Mucosa of descending colon (tissue), 3 donors: ENCODE results near the gene SOHLH1. TPM values are rescaled to one million over a fixed set of nuclear protein-coding genes. Genes with fewer than 3 reads are reported as not detected.
"Not testable (repeated sequence)": the region's sequence is repeated elsewhere in the genome, so short reads cannot be mapped to it uniquely, and the experiment has no call there.

ENCODE experiments used
- ATAC-seq: fragments of 200-7000 bp; cut with Tn5 transposase; one replicate; pipeline ENCODE4 v1.9.1; 2020; ENCODE audit warnings: mild to moderate bottlenecking, moderate library complexity
- DNase-seq, 3 donors: peaks; one replicate each; pipeline ENCODE4 v3.0.0-alpha.2; 2020
- H3K36me3 ChIP-seq: fragments of 200-600 bp; one replicate; pipeline ENCODE4 v1.8.0; 2021; ENCODE audit warnings: low read depth, mild to moderate bottlenecking
- H3K4me1 ChIP-seq: fragments of 200-600 bp; one replicate; pipeline ENCODE4 v1.8.0; 2021; ENCODE audit warnings: low read depth, mild to moderate bottlenecking
- H3K4me3 ChIP-seq: fragments of 200-600 bp; one replicate; pipeline ENCODE4 v1.8.0; 2021; ENCODE audit warnings: mild to moderate bottlenecking
- H3K9me3 ChIP-seq: fragments of 200-600 bp; one replicate; pipeline ENCODE4 v1.8.0; 2021; ENCODE audit warnings: mild to moderate bottlenecking
- CTCF ChIP-seq: fragments of 200-600 bp; IDR thresholded peaks from one replicate; pipeline ENCODE4 v1.8.0; 2022; ENCODE audit warnings: antibody characterized with exemption, mild to moderate bottlenecking
- intact Hi-C, 2 donors: fragments of 100-400 bp; cut with DNase I in 1 of 2; cut with micrococcal nuclease in 1 of 2; formaldehyde crosslinking; loops; one replicate each; pipeline versions ENCODE4 v1.11.0 to v1.11.1; 2022; cut with DNase I, micrococcal nuclease
- total RNA-seq, 3 donors: library from RNA; stranded (reverse); fragmentation: NEBNext Ultra II Directional in 2 of 3; extraction: Animal tissue kit (Norgen Biotek cat#: 25700) in 2 of 3; gene quantifications; one replicate each; pipeline versions ENCODE4 v1.2.1 to v1.2.4, GENCODE V29; 2021 to 2023
- donor health status: DM: no; HTN: no; CAD: no; lungs with moderate emphysema.
- donor health status: DM: no; HTN: no; CAD: no.
- donor health status: DM: no; HTN: yes; CAD: no.

The SOHLH1 gene
- total RNA-seq, 3 donors from 2014 or later = not detected

DNA sequence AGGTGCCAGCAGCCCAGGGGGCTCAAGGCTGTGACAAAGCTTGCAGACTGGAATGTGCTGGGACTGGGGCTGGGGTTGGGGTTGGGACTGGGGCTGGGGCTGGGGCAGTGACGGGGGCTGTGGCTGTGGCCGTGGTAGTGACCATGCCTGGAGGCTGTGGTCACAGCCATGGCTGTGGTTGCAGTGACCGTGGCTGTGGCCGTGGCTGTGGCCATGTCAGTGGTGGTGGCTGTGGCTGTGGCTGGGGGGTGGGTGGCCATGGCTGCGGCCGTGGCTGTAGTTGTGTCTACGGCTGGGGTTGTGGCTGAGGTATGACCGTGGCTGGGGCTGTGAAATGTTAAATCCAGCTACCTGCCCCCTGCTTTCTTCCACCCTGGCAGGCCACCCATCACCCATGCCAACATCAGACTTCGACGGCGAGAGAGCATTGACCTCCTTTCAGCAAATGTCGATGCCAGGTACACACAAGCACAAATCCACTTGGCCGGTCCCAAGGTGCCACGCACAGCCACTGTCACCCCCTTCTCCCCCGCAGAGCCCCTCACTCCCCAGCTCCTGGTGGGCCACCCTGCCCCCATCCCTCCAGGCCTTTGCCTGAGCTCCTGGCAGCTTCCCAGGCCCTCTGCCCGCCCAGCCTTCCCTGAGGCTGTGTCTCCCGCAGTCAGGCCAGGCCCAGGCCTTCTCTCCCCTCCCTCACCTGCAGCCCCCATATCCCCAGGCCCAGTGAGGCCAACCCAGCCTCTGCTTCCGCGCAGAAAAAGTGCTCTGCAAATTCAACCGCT is 20.9 kb downstream of the SOHLH1 start:
- DNase-seq = no peak
- no peaks in the 10 kb centered on the region for H3K9me3 ChIP-seq
- no peaks in the 10 kb centered on the region for H3K36me3 ChIP-seq
- intact Hi-C loops = no loop called here
- no peaks in the 10 kb centered on the region for H3K4me1 ChIP-seq
- no peak for TF ChIP-seq CTCF
- H3K4me3 ChIP-seq = no peak overlapping the region
- no peak for ATAC-seq

GRCh38 chr9:135677641-135678168 is 21.6 kb downstream of the SOHLH1 start:
- Histone ChIP-seq H3K4me1 (no peaks in the 10 kb centered on the region), H3K4me3 (no peak overlapping the region), H3K9me3 (no peaks in the 10 kb centered on the region), H3K36me3 (no peaks in the 10 kb centered on the region)
- intact Hi-C loops = no loop called here
- TF ChIP-seq CTCF = no peak
- ATAC-seq (no peak), DNase-seq (no peak)

- DNase-seq = no peak
- intact Hi-C loops = no loop called here
- Histone ChIP-seq H3K4me3 (no peak overlapping the region), H3K9me3 (no peaks in the 10 kb centered on the region), H3K36me3 (no peaks in the 10 kb centered on the region), H3K4me1 (no peaks in the 10 kb centered on the region)
- no peak for ATAC-seq
- no peak for TF ChIP-seq CTCF
Observed at GRCh38 chr9:135676891-135677290, 22.4 kb downstream of the SOHLH1 start.

- no peaks in the 10 kb centered on the region for H3K9me3 ChIP-seq
- intact Hi-C loops = no loop called here
Observed at GRCh38 chr9:135674977-135675376, 24.3 kb downstream of the SOHLH1 start.

DNA sequence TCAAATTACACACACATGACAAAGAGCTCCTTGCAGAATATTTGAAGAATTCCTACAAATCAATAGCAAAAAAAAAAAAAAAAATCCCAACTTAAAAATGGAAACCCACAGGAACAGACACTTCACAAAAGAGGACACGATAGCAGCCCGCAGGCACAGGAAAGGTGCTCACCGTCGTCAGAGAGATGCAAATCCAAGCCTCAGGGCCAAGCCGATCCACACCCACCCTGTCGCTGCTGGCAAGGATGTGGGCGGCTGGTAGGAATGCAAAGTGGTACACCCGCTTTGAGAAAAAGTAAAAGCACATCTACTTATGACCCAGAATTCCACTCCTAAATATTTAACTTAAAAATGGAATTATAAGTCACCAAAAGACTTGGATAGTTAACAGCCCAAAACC is 25.3 kb downstream of the SOHLH1 start:
- H3K4me3 ChIP-seq = no peak overlapping the region
- TF ChIP-seq CTCF = no peak
- no peaks in the 10 kb centered on the region for H3K9me3 ChIP-seq
- no peaks in the 10 kb centered on the region for H3K4me1 ChIP-seq
- intact Hi-C loops = no loop called here
- ATAC-seq (no peak), DNase-seq (no peak)
- no peaks in the 10 kb centered on the region for H3K36me3 ChIP-seq

More at GRCh38 chr9:135674977-135675376, 24.3 kb downstream of the SOHLH1 start:
- Histone ChIP-seq H3K36me3 (no peaks in the 10 kb centered on the region), H3K4me1 (no peaks in the 10 kb centered on the region), H3K4me3 (no peak overlapping the region)
- no peak for DNase-seq
- no peak for ATAC-seq
- no peak for TF ChIP-seq CTCF

DNA sequence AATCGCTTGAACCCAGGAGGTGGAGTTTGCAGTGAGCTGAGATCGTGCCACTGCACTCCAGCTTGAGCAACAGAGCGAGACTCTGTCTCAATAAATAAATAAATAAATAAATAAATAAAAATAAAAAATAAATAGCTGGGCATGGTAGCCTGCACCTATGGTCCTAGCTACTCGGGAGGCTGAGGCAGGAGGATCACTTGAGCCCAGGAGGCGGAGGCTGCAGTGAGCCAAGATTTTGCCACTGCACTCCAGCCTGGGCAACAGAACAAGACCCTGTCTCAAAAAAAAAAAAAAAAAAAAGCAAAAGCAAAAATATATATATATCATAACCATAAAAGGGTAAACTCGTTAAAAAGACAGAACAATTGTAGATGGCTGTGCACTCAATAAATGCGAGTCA is 26.5 kb downstream of the SOHLH1 start:
- H3K4me1 ChIP-seq, H3K4me3 ChIP-seq, intact Hi-C loops, H3K36me3 ChIP-seq, H3K9me3 ChIP-seq, DNase-seq, ATAC-seq: not testable (repeated sequence)
